IPS-18c (cell line): Measurements from ENCODE around the gene RSRC1.

Experiments used
- H3K4me3 ChIP-seq: 2 replicates; pipeline ENCODE4 v1.7.0; 2013; ENCODE audit warnings: low read depth, mild to moderate bottlenecking, low read length, moderate library complexity; ENCODE audit not compliant: insufficient read depth
- H3K9me3 ChIP-seq: one replicate; pipeline ENCODE4 v1.6.1; 2013; ENCODE audit warnings: mild to moderate bottlenecking, low read length, moderate library complexity; ENCODE audit not compliant: control insufficient read depth, insufficient read depth

Gene RSRC1

DNA sequence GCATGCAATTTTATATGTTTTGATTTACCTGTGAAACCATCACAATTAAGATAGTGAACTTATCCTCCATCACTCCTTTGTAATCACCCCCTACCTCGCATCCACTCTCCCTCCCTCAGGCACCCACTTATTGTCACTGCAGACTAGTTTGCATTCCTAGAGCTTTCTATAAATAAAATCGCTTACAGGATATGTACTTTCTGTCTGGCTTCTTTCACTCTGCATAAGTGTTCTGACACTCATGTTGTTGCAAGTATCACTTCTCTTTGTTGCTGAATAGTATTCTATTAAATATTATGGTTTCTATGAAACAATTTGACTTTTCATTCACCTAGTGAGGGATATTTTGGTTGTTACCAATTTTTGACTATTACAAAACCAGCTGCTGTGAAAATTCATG lies 139.3 kb downstream of the RSRC1 start:
- Histone ChIP-seq H3K4me3 (no peak overlapping the region), H3K9me3 (no peaks in the 10 kb centered on the region)

DNA sequence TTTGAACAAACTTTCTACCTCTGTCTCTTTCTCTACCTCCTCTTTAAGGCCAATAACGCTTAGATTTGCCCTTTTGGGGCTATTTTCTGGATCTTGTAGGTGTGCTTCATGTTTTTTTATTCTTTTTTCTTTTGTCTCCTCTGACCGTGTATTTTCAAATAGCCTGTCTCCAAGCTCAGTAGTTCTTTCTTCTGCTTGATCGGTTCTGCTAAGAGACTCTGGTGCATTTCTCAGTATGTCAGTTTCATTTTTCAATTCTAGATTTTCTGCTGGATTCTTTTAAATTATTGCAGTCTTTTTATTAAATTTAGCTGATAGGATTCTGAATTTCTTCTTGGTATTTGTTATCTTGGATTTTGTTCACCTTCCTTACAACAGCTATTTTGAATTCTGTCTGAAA lies 148.7 kb downstream of the RSRC1 start:
- H3K4me3 ChIP-seq: no peak overlapping the region
- H3K9me3 ChIP-seq: no peaks in the 10 kb centered on the region

DNA sequence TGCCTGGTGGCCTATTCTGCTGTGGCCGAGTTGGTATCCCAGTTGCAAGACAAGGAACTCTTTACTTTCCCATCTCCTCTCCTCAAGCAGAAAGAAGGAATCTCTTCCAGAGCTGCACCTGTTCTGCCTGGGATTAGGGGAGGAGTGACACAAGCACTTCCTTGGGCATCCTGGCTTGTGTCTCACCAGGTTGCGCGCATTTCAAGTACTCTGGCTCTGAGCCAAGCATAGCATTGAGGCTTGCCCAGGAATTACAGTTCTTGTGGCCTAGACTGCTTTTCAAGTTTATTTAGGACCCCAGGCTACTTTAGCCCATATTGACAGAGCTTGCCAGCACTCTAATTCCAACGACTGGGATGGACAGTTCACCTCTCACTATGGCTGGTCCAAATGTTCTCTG lies 150.5 kb downstream of the RSRC1 start:
- Histone ChIP-seq H3K4me3 (no peak overlapping the region), H3K9me3 (no peaks in the 10 kb centered on the region)

- H3K4me3 ChIP-seq: no peak overlapping the region
- no peaks in the 10 kb centered on the region for H3K9me3 ChIP-seq
Observed at GRCh38 chr3:158261371-158261991, 151.6 kb downstream of the RSRC1 start.

DNA sequence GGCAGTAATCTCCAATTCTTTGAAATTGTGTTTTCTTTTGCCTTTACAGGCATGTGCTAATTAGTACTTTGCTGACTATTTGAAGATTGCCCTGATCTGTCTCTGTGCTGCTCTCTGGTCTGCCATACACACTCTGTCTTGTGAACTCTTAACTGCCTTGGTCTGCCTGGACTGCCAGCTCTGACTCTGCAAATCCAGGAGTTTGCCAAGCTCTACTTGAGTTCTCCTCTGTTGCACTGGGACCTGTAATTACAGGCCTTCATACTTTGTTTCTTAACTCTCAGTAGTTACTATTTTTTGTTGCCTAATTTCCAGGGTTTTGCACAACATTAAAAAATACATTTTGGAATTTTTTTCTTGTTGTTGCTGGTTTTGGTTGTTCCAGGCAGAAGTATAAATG lies 155.0 kb downstream of the RSRC1 start:
- peaks cover 4% of the 10 kb centered on the region for H3K9me3 ChIP-seq
- H3K4me3 ChIP-seq: no peak overlapping the region

DNA sequence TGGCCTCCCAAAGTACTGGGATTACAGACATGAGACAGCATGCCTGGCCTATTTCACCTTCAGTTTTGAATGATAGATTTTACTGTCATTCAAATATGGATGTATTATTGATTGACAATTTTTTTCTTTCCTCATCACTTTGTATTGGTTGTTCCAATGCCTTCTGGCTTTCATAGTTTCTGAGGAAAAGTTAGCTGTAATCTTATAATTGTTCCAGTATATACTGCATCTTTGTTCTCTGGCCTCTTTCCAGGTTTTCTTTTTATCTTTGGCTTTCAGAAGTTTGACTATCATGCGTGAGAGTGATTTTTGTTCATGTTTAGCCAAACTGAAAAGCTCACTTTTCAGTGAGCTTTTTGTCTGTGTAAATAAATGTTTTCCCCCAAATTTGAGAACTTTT lies 157.1 kb downstream of the RSRC1 start:
- Histone ChIP-seq H3K9me3 (peaks cover 4% of the 10 kb centered on the region), H3K4me3 (no peak overlapping the region)

DNA sequence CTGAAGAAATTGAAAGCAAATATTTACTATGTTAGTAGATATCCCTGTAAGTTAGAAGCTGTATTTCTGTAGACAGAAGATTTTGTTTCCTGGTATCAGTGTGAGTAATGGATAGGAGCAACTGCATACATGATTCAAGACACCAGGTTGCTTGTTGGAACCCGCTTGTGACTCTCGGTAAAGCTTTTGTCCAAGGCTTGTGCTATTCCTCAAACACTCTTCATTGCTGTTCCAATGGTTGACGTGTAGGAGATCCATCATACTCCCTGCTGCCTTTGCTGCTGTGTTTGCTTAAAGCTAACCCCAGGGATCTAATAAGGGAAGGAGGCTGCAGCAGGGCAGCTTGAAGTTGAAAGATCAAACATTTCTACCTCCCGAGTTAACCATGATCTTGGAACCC lies 160.1 kb downstream of the RSRC1 start:
- peaks cover 4% of the 10 kb centered on the region for H3K9me3 ChIP-seq
- no peak overlapping the region for H3K4me3 ChIP-seq

- Histone ChIP-seq H3K9me3 (no peaks in the 10 kb centered on the region), H3K4me3 (no peak overlapping the region)
Observed at GRCh38 chr3:158272081-158272480, 162.2 kb downstream of the RSRC1 start.

- no peak overlapping the region for H3K4me3 ChIP-seq
- H3K9me3 ChIP-seq: no peaks in the 10 kb centered on the region
Observed at GRCh38 chr3:158273656-158274055, 163.8 kb downstream of the RSRC1 start.

GRCh38 chr3:158278187-158278586 lies 168.3 kb downstream of the RSRC1 start:
- Histone ChIP-seq H3K4me3 (no peak overlapping the region), H3K9me3 (no peaks in the 10 kb centered on the region)

DNA sequence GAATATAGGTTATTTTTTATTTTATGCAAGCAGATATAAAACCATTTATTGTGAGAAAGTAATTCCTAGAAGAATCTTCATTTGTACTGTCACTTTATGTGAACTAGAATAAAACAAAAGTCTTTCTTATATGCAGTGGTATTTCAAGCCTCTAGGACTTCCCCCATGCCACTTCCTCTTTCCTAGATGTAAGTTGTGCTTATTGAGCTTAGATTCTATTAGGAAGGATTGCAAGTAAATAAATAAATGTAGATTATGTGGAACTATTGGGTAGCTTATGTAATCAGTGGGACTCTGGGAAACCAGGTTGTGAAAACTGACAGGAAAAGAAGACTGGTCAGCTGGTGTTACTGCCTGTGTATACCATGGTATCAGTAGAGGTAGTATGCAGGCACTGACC lies 169.7 kb downstream of the RSRC1 start:
- no peak overlapping the region for H3K4me3 ChIP-seq
- no peaks in the 10 kb centered on the region for H3K9me3 ChIP-seq

DNA sequence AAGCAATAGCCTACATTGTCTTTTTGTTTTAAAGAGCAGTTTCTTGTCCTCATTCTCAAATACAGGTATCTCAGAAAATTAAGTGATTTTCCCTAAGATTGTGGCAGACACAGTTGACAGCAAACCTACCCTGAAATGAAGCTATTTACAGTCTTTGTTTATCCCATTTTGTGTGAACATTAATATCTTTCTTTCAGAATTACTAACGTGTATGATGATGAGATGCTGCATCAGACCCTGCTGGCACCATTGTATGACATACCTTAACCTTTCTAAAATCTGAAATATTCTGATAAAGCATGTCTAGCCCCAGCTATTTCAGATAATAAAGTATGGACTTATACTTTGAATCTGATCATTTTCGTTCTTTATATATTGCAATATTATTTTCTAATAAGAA lies 185.9 kb downstream of the RSRC1 start:
- Histone ChIP-seq H3K9me3 (no peaks in the 10 kb centered on the region), H3K4me3 (no peak overlapping the region)

- no peak overlapping the region for H3K4me3 ChIP-seq
Observed at GRCh38 chr3:158297940-158298339, 188.1 kb downstream of the RSRC1 start.

DNA sequence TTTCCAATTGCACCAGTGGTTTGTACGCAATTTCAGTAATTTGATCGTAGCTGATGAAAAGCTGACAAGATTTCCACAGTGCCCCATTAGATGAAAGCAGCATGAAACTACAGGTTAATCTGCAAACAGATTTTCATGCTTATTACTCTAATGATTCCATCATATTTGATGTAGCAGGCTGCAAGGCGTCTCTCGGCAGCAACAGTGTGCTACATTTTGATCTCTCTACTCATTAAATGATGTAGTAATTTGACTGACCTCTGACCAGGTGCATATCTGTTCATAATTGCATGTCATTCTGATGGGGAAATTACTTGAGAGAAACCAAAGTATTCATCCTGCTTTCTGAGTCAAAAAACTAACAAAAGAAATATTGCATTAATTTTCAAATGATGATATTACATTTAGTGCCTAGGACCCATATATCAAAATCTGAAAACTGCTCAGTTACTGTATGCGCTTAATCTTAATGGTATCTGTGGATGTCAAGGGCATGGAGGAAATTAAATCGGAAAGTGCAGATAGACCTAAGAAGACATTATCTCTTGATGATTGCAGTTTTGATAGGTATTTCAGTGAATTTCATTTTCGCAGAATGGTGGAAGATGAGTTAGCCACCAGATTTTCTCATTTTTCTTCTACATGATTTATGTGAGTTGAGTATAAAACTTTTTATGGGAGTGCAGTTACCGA lies 198.5 kb downstream of the RSRC1 start:
- Histone ChIP-seq H3K4me3 (no peak overlapping the region), H3K9me3 (no peaks in the 10 kb centered on the region)

More at GRCh38 chr3:158297940-158298339, 188.1 kb downstream of the RSRC1 start:
- H3K9me3 ChIP-seq: no peaks in the 10 kb centered on the region

DNA sequence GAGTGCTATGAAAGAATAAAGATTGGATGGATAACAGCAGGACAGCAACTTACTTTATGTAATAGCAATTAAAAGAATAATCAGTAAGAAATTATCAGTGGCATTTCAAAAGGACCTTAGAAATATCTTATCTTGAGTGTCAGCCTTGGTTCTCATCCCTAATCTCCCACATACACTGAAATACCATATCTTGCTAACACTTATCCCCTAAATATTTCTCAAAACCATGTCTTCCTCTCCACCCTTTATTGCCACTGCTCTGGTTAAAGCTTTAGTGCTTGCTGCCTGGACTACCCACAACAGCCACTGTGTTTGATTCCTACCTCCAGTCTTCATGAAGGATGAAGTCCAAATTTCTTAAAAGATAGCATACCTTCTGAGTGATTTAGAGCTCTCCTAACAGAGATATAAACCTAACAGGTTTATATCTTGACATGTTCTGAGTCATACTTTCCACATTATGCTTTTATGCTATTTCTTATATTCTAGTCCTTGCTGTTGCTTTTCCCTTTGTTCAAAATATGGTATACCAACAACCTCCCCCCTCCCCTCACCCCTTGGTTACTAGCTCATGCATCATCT lies 202.8 kb downstream of the RSRC1 start:
- Histone ChIP-seq H3K4me3 (no peak overlapping the region), H3K9me3 (no peaks in the 10 kb centered on the region)

- Histone ChIP-seq H3K9me3 (no peaks in the 10 kb centered on the region), H3K4me3 (no peak overlapping the region)
Observed at GRCh38 chr3:158313338-158313927, 203.5 kb downstream of the RSRC1 start.

DNA sequence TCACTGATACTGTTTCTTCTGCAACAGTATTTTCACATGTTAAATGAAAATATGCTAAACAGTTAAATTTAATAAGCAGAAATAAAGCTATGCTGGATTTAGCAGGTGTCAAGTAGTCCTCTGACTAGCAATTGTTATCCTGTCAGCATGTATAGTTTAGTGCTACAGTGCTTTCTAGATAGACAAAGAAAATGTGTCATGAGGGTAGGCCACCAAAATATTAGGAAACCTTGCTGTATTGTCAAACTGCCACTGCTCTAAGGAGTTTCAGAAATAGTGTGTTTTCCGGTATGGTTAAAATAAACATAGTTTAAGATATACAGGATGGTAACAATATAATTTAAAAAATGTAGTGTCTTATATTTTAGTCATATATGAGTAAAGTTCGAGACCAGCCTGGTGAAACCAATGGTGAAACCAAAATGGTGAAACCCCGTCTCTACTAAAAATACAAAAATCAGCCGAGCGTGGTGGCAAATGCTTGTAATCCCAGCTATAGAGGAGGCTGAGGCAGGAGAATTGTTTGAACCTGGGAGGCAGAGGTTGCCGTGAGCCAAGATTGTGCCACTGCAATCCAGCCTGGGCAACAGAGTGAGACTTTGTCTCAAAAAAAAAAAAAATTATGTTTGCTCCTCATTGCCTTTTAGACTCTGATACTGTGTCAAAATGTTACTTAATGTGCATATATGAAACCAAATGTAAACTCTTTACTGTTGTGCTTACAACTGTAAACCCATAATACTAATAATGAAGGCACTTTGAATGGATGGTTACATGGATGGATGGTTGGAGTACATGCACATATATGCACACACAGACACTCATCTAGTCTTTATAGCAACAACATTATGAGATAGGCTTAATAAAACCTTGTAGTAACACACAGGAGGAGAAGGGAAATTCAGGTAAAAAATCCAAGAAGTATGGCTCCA lies 204.8 kb downstream of the RSRC1 start:
- H3K4me3 ChIP-seq: no peak overlapping the region
- H3K9me3 ChIP-seq: no peaks in the 10 kb centered on the region
